Retina (tissue), 1 donor: Measurements from ENCODE around the gene NDEL1.

Experiments used
- DNase-seq: peaks from one replicate; pipeline ENCODE4 v3.0.0-alpha.2; 2016

NDEL1 gene

DNA sequence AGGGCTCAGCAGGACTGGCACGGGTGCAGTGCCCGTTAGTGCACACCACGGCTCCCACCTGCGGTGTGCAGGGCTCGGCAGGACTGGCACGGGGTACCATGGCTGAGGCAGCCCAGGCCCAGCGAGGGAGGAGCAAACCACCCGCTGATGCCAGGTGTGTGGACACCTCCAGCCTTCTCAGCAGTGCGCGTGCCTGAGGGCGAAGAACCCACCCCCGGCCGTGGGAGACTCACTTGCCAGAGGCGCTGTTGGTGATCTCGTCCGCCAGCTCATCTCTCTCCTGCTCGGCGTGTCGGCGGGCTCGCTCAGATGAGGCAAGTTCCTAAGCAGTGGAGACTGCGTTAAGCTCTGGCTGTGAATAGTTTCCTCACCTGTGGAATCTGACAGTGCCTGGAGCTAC lies 45.4 kb downstream of the NDEL1 start:
- no peak for DNase-seq

DNA sequence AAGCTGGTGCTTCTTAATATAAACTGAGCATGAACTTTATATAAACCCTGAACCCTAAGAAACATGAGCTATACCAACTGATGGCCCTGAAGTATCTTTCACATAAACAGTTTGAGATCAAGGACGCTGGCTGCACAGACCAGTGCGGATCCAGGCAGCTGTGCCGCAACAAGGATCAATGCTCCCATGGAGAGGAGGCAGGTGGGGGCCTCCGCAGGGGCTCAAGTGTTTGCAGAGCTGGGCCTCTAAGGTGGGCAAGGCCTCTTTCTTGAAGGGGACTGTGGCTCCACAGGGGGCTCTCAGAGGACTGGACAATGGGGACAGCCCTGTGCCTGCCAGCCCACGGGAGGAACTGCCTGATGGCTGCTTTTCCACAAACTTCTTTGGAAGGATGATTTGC lies 46.0 kb downstream of the NDEL1 start:
- DNase-seq = no peak

DNA sequence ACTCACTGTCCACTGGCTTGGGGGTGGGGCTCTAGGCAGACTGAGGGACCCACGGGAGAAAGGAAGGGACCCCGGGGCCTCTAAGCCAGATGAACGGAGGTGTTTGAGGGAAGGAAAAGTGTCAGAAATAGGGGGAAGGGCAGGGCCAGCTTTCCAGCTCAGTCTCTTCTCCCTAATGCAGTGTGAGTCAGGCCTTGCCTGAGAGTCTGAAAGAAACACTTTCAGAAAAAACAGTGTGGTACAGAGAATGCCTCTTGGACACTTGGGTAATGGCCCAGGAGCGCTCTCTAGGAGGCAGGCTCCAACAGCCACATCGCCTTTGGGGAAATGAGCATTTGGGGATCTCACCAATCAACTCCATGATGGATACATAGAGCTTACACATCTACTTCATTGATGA lies 46.9 kb downstream of the NDEL1 start:
- DNase-seq = no peak

DNA sequence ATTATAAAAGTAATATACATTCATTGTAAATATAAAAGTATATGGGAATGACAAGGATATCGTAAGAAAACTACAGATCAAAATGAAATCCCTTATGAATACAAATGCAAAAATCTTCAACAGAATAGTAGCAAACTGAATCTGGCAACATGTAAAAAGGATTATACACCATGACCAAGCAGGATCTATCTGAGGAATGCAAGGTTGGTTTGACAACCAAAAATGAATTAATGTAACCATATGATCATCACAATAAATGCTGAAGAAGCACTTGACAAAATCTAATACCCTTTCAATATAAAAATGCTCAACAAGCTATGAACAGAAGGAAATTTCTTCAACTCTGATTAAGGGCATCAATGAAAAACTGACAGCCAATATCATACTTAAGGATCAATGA lies 48.8 kb downstream of the NDEL1 start:
- DNase-seq = no peak

DNA sequence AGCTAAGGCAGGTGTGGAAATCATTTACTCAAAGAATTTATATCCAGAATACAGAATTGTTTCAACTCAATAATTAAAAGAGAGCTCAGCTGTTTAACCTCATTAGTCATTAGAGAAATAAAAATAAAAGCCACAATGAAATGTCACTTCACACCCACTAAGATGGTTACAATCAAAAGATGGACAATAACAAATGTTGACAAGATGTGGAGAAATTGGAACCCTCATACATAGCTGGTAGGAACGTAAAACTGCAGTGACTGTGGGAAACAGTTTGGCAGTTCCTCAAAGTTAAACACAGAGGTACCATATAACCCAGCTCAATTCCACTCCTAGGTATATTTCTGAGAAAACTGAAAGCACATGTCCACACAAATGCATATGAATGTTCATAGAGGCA lies 49.8 kb downstream of the NDEL1 start:
- DNase-seq = no peak

DNA sequence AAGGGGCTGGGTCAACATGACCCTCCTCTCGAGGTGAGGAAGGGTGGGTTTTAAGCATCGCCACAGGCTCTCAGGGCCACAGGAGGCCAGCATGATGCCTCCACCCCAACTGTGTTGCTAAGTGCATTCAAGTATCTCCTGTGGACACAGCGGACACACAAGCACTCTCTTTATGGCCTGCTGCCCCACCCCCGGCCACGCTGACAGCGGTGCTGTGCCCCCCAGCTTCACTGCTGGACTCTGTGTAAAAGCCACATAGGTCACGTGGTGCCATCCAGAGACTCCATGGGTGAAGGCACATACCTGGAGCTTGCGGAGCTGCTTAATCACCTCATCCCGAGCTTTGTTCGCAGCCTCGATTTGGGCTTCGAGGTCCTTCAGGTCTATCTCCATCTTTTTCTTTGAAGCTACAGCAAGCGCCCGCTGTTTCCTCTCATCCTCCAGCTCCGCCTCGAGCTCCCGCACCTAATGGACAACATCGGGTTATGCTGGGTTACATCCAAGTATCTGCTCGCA lies 51.5 kb downstream of the NDEL1 start:
- no peak for DNase-seq

DNA sequence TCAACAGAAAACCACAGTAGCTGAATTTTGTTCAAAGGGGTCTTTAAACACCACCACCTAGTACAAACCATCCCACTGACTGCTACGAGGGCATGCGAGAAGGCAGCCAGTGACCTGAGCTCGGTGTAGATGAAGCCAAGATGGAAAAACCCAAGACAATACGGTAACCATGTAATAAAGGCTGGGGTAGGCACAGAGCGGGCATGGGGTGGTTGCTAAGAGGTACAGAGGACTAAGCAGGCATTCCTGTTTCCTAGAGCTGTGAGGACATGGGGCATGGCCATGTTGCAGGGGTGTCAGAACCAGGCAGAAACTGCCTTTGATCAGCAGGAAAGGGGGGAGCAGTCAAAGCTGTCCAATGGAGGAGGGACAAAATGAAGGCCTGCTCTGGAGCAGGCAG lies 52.1 kb downstream of the NDEL1 start:
- no peak for DNase-seq

DNA sequence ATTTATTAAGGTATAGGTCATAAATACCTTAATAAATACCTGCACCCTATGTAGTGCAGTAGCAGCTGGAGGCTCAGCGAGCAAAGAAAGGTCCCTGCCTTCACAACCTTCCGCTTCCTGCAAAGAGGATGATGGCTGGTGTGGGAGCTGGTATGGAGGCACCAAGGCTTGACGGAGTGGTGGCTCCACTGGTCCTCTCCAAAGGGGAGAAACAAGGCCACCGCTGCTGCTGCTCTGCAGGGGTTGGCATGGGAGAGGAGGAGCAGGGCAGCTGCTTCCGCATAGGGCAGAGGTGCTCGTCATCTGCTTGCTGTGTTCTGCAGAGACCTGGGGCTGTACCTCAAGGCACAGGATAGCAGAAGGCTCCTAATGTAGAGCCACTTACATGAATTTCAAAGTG lies 52.8 kb downstream of the NDEL1 start:
- no peak for DNase-seq

DNA sequence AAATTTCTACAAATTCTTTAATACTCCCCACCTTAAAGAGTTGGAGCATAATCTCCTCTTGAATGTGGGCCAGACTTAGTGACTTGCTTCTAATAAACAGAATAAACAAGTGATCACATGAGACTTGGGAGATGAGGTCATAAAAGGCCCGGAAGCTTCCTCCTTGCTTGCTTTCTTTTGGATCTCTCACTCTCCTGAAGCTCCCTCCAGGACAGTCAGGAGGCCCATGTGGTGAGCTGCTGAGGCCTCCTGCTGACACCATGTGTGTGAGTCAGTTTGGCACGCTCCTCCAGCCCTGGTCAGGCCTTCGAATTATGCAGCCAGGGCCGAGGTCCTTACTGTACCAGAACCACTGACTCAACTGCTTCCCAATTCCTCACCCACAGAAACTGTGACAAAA lies 53.2 kb downstream of the NDEL1 start:
- DNase-seq = no peak

DNA sequence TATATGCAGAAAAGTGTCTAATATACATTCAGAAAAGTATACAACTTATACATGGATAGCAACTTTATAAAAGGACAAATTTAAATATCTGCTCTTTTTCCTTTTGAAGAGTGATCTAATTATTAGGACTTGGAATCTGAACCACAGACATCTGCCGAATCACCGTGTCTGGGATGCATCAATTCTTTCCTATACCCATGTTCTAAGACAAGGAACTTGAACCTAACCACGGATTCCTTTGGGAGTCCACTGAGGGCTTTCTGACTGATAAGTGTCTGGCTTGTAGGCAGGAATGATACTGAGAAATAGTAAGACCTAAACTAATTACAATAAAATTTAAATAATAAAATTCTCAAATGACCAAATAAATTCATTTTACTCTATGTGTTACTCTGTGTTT lies 54.2 kb downstream of the NDEL1 start:
- no peak for DNase-seq

DNA sequence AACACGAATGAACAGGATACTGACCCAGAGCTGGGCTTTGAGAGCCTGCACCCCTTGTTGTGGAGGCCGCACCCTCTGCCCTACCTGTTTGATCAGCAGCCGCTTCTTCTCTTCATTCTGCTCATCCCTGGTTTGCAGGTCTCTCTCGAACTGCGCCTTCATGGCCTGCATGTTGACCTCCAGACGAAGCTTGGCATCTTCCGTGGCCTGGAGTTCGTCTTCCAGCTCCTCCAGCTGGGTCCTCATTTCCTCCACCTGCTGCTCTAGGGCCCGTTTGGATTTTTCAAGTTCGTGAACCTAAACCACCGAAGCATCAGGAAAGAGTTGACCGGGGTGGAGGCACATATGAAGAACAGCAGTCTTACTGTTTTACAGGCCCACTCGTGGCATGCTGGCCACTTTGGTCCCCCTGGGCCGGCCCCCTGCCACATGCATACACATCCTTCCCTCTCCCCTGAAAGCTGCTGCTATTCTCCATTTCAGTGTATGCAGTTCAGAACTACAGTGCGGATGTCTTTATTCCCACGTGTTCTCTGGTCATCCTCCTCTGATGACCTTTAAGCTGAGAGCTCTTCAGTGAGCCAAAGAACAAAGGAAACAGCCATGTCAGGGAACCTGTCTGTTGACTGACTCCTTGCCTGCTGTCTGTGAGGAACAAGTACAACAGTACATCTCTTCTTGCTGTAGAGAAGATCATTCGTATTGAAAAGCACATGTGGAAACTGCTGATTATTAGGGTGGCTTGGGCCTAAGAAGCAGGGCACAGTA lies 54.8 kb downstream of the NDEL1 start:
- DNase-seq = no peak

DNA sequence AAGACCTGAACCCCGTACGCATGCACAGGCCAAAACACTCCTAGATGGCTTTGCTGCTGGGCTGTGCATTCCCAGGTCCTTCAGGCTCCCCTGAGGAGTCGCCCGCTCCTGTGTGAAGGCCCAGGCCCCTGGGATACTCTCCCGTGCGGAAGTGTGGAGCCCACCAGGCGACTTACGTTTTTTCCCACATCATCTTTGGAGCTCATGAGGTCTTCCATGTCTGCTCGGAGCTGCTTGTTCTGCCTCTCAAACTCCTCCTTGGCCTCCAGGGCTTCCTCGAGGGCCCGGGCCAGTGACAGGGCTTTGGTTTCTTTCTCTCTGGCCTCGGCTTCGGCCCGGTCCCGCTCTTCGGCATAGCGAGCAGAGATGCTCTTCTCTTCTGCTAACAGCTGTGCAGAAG lies 56.4 kb downstream of the NDEL1 start:
- DNase-seq = no peak

DNA sequence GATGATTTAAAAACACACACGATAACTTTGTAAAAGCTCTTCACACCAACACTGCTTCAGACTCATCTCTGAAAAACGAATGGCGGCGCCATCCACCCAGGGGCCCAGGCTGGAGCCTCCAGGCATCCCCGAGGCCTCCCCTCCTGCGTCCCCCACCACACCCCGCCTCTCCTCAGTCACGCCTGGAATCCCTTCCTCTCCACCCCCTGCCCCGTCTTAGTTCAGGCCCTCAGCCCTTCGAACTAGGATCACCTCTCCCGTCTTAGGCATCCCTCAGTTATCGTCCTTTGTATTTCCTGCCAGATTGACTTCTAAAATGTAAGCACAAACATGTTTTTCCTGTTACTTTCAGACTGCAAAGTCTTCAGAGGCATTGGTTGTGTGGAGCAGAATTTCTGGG lies 58.3 kb downstream of the NDEL1 start:
- no peak for DNase-seq

DNA sequence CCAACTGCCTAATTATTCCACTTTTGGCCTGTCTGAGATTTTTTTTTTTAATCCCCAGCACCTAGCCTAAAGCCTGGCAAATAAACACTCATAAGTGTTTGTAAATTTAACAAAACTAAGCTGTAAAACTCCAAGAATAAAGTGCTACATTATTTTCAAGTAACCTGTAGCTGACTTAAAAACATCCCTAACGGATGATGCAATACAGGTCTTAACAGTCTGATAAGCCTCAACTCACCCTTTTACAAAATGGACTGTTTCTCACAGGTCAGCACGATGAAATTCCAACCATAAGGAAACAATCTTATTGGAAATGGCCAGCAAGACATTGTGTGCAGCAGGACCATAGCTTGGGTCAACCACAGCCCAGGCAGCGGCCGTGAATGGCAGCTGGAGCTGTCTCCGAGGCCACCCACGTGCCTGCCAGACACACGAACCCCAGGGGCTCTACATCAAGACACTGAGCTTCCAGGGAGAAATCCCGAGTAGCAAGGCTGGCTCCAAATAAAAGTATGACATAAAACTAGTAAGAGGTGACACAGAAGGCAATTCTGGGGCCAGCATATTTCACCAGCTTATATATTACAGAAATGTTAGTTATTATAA lies 58.9 kb downstream of the NDEL1 start:
- no peak for DNase-seq

DNA sequence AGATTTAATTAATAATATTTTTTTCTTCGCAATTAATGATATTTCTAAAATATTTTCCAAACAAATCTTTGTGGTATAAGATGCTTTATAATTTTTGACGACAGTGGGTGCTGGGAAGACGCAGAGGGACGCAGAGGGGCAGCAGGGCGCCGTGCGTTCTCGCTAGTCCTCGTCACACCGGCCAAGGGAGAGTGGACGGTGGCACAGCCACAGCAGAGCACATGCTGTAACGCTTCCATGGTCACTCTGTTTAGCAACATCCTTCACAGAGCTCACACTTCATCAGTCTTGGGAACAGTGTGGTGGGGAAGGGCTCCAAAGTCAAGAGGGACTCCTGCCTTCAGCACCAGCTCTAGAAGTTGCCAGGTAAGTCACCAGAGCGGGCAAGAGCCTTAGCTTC lies 60.4 kb downstream of the NDEL1 start:
- DNase-seq = no peak

DNA sequence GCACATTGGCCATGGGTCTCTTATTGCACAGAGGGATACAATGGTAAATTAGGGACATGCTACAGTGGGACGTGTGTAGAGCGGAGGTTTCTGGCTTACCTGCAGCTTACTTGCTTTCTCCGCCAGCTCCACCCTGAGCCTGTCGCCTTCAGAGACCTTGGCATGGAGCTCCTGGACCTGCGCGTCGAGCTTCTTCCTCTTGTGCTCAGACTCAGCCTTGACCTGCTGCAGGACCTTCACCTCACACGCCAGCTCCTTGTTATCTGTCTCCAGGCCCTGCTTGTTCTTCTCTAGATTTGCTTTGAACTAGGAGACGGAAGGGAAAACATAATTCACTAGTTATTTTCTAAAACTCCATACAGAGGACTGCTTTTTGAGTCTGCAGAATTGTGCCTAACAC lies 63.5 kb downstream of the NDEL1 start:
- DNase-seq = no peak

DNA sequence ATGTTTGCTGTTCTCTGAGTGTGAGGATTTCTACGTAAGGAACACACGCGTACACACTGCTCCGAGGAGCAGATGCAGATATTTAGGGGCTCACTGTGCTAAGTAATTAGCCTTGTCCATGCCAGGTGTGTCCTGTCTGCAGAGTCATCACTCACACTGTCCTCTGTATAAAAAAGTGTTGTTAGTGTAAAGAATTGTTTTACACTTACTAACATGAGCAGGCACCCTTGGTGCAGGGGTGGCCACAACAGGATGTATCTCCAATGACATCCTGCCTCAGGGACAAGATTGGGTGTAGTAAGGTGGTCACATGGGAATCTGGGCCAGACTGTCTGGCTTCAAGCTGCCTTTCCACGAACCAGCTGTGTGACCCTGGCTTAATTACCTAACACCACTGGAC lies 63.9 kb downstream of the NDEL1 start:
- DNase-seq = no peak

DNA sequence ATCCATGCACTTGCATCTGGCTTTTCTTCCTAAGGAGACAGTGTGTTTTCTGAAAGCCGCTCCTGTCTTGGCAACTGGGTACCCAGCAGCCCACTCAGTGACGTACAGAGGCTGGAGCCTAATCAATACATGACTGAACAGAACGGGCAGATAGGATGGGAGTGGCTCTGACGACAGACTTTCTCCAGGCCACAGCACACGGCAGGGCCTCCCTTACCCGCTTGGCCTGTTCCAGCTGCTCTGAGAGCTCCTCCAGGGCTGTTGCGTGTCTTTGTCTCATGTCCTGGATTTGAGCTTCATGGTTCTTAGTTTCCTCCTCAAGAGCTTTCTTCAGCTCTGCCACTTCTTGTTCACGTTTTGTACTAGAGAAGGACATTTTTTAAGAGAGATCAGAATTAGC lies 64.9 kb downstream of the NDEL1 start:
- DNase-seq = no peak

DNA sequence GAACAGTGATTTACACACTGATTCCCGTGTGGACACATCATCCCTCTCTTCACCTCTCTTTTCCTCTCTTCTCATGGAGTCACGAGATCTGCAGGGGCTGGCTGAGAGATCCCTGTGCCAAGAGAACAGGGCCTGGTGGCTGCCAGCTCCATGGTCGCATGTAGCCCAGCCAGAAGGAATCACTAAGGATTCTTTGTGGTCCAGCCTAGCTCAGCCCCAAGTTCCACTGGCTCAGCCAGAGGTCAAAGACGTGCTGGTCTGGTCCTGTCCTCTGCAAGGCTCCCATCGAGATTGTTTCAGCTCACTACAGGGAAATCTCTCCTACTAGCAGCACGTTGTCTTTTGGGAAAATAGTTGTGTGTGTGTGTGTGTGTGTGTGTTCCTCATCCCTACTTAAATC lies 66.4 kb downstream of the NDEL1 start:
- DNase-seq = no peak

DNA sequence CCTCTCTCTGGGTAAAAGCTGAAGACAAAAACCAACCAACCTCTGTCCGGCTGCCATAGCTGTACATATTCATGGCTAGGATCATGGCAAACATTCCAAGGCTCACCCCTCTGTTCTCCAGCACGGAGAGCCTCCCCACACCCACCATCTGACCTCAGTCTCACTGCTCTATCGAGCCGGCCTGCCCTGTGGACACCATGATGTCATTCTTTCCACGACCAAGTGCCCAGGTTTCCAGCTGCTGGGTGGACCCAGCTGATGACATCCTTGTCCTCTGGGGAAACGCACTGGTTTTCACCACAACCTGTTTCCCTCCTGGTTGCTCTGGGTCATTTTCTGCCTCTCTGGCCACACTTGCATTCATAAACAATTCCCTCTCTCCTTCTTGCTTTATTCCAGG lies 67.7 kb downstream of the NDEL1 start:
- peak; percentile 16 for DNase-seq

DNA sequence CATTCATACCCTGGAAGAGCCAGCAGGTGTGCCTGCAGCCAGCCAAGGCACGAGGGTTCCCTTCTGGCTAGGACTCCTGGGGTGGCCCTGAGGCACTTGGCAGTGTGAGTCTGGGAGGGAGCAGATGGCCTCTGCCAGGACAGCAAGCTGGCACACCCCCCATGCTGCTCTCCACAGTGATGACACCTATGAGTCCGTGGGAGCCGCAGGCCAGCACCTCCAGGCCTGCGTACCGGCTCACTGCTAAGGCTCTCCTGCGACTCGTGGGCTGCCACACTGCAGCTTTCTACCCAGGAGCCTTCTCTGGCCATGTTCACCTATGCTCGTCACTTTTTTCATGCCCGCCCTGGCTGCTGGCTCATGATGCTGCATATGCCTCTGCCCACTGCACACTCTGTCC lies 68.1 kb downstream of the NDEL1 start:
- DNase-seq = peak; percentile 11

DNA sequence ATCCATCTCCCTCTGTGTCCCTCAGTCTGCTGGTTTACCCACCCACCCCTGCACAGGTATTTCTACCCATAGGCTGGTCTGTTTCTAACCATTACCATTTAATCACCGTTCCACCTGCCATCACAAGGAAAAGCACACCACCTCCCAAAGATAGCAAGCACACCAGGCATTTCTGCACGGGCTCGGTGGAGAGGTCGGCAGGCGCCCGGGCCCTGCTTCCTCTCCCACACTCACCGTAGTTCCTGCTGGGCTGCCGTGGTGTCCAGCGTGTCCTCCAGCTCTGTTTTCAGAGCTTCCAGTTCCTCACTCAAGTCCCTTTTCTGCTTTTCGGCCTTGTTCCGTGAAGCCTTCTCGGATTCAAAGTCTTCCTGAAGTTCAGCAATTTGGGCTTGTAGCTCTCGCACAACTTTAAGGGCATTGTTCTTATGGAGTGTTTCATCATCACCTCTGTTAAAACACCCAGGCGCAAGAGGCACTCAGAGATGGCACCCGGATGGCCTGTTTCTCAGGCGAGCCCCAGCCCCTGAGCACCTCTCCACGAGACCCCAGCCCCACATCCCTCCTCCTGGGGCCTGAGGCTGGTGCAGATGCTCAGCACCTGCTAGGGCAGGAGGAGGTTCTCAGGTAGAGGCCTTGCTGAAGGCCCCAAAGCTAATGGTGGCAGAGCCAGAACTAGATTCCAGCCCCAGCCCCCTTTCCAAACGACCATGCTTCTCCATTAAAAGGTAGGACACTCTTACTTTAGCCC lies 69.0 kb downstream of the NDEL1 start:
- DNase-seq = no peak

DNA sequence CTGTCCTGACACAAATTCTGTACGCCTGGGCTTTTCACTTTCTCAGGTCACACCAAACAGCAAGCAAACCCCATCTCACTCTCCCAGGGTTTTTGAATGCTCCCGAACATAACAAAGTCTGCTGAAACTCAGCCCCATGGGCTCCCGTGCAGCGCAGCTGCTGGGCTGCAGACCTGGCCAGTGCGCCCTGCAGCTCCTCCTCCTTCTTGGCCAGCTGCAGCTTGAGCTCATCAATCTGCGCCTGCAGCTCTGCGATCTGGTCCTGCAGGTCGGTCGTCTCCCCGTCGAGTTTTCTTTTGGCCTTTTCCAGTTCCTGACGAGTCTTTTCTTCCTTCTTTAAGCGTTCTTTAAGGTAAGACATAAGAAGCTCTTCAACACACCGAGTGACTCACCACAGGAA lies 70.5 kb downstream of the NDEL1 start:
- no peak for DNase-seq

DNA sequence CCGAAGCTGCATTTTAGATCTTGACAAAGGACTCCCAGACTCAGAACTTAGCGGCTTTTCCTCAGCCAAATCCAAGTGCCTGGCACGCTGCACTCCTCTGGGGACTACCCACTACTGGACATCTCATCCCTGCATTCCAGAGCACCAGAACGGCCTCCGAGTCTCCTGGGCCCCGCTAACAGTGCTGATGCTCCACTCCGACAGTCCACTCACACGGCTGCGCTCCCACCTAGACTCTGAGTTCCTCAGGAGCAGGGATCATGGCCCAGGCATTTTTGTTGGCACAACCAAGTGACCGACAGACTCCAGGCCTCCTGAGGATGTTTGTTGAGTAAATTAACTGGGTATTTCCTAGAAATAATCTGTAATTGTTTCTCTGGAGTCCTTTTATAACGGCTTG lies 79.1 kb downstream of the NDEL1 start:
- no peak for DNase-seq
